IMR-90 (cell line): Measurements from ENCODE around the gene USP40. TPM values are rescaled to one million over a fixed set of nuclear protein-coding genes. Genes with fewer than 3 reads are reported as not detected.

Source experiments
- ATAC-seq: fragments of 200-7000 bp; cut with Tn5 transposase; 2 replicates; pipeline ENCODE4 v1.9.1; 2020; ENCODE audit warnings: low read depth, mild to moderate bottlenecking, moderate library complexity
- BruUV-seq: library from RNA; stranded (reverse); fragments of 400-500 nt; replicated peaks from 2 replicates; lab custom pipeline; 2021; lab: Mats Ljungman, UMichigan
- CTCF ChIA-PET: fragments of 300-600 bp; formaldehyde crosslinking; extraction: SDS; loops from one replicate; lab custom pipeline; 2021; ENCODE audit warnings: antibody characterized with exemption; lab: Yijun Ruan, JAX
- POLR2A ChIA-PET: fragments of 300-600 bp; sonication (Branson Sonifier 250); formaldehyde crosslinking; loops from one replicate; lab custom pipeline; 2022; ENCODE audit warnings: antibody characterized with exemption; ENCODE audit not compliant: unreplicated experiment; lab: Charles Lee
- DNase-seq: peaks from one replicate; pipeline ENCODE4 v3.0.0; 2013
- H2AFZ ChIP-seq: replicated peaks from 2 replicates; pipeline ENCODE3; 2013; ENCODE audit warnings: low read length, mild to moderate bottlenecking; ENCODE audit not compliant: poor library complexity
- H2AK5ac ChIP-seq: 2 replicates; pipeline ENCODE4 v1.6.1; 2013; ENCODE audit warnings: low read depth, low read length, inconsistent platforms
- H2AK9ac ChIP-seq: replicated peaks from 2 replicates; pipeline ENCODE3; 2013; ENCODE audit warnings: mild to moderate bottlenecking, low read depth, low read length, moderate library complexity; ENCODE audit not compliant: poor library complexity
- H2BK120ac ChIP-seq: 2 replicates; pipeline ENCODE4 v1.6.1; 2013; ENCODE audit warnings: low read depth, low read length, inconsistent platforms
- H2BK15ac ChIP-seq: 3 replicates; pipeline ENCODE4 v1.6.1; 2013; ENCODE audit warnings: low read depth, low read length, inconsistent platforms
- H2BK20ac ChIP-seq: 2 replicates; pipeline ENCODE4 v1.6.1; 2013; ENCODE audit warnings: low read depth, mild to moderate bottlenecking, inconsistent platforms, low read length, moderate library complexity
- H2BK5ac ChIP-seq: 2 replicates; pipeline ENCODE4 v1.6.1; 2013; ENCODE audit warnings: mild to moderate bottlenecking, low read depth, low read length, inconsistent platforms; ENCODE audit not compliant: poor library complexity, severe bottlenecking
- H3K14ac ChIP-seq: replicated peaks from 2 replicates; pipeline ENCODE4 v1.6.1; 2013; ENCODE audit warnings: low read depth, low read length, inconsistent platforms
- H3K18ac ChIP-seq: 2 replicates; pipeline ENCODE4 v1.6.1; 2013; ENCODE audit warnings: low read depth, low read length, control low read depth
- H3K23ac ChIP-seq: 2 replicates; pipeline ENCODE4 v1.6.1; 2013; ENCODE audit warnings: low read depth, low read length, inconsistent platforms
- H3K27ac ChIP-seq: 2 replicates; pipeline ENCODE4 v1.5.1; 2013; ENCODE audit warnings: mild to moderate bottlenecking, control low read depth, low read length; ENCODE audit not compliant: insufficient read depth
- H3K27me3 ChIP-seq: 2 replicates; pipeline ENCODE4 v1.6.1; 2013; ENCODE audit warnings: low read length; ENCODE audit not compliant: control insufficient read depth, insufficient read depth
- H3K36me3 ChIP-seq: 2 replicates; pipeline ENCODE4 v1.6.1; 2013; ENCODE audit warnings: low read length, mixed read lengths; ENCODE audit not compliant: control insufficient read depth, insufficient read depth
- H3K4ac ChIP-seq: 2 replicates; pipeline ENCODE4 v1.6.1; 2013; ENCODE audit warnings: low read depth, low read length, inconsistent platforms
- H3K4me1 ChIP-seq: 2 replicates; pipeline ENCODE4 v1.6.1; 2013; ENCODE audit warnings: low read length, mixed read lengths; ENCODE audit not compliant: control insufficient read depth, insufficient read depth
- H3K4me2 ChIP-seq: 2 replicates; pipeline ENCODE4 v1.6.1; 2013; ENCODE audit warnings: low read depth, mild to moderate bottlenecking, control low read depth, low read length, moderate library complexity
- H3K4me3 ChIP-seq: 2 replicates; pipeline ENCODE4 v1.5.1; 2013; ENCODE audit warnings: low read depth, mild to moderate bottlenecking, control low read depth, low read length, moderate library complexity; ENCODE audit not compliant: insufficient read depth
- H3K56ac ChIP-seq: 2 replicates; pipeline ENCODE4 v1.6.1; 2013; ENCODE audit warnings: low read length, inconsistent platforms; ENCODE audit not compliant: insufficient read depth; ENCODE audit errors: extremely low read depth
- H3K79me1 ChIP-seq, 2 experiments: 2 replicates each; pipeline ENCODE4 v1.6.1; 2013; ENCODE audit warnings: low read length in 2 of 2, inconsistent platforms in 1 of 2, low read depth in 1 of 2
- H3K9ac ChIP-seq: 2 replicates; pipeline ENCODE4 v1.6.1; 2013; ENCODE audit warnings: low read depth, low read length, control low read depth
- H3K9me1 ChIP-seq: 2 replicates; pipeline ENCODE4 v1.6.1; 2013; ENCODE audit warnings: low read length, inconsistent platforms; ENCODE audit not compliant: insufficient read depth
- H3K9me3 ChIP-seq: 2 replicates; pipeline ENCODE4 v1.6.1; 2013; ENCODE audit warnings: low read length; ENCODE audit not compliant: control insufficient read depth, insufficient read depth
- H4K20me1 ChIP-seq: 2 replicates; pipeline ENCODE4 v1.6.1; 2013; ENCODE audit warnings: low read length, inconsistent platforms; ENCODE audit not compliant: insufficient read depth
- H4K5ac ChIP-seq: 2 replicates; pipeline ENCODE4 v1.6.1; 2013; ENCODE audit warnings: mild to moderate bottlenecking, low read depth, low read length, control low read depth
- H4K8ac ChIP-seq, 2 experiments: 2 replicates each; pipeline ENCODE4 v1.6.1; 2013; ENCODE audit warnings: low read depth in 2 of 2, low read length in 2 of 2, control low read depth in 1 of 2, inconsistent platforms in 1 of 2
- H4K91ac ChIP-seq: 2 replicates; pipeline ENCODE4 v1.6.1; 2013; ENCODE audit warnings: low read depth, low read length, inconsistent platforms; ENCODE audit not compliant: insufficient read depth
- CTCF ChIP-seq: conservative IDR thresholded peaks from 2 replicates; pipeline ENCODE4 v1.5.1; 2012; ENCODE audit warnings: mild to moderate bottlenecking, low read depth, low read length, improper control_type of control experiment
- MAZ ChIP-seq: IDR thresholded peaks from 2 replicates; pipeline ENCODE4 v1.6.1; 2012; ENCODE audit warnings: low read depth, mild to moderate bottlenecking, low read length, improper control_type of control experiment, moderate library complexity, borderline replicate concordance
- MXI1 ChIP-seq: IDR thresholded peaks from 2 replicates; pipeline ENCODE4 v1.6.1; 2012; ENCODE audit warnings: low read depth, mild to moderate bottlenecking, low read length, moderate library complexity, borderline replicate concordance
- WGBS, 2 experiments: methylation state at CpG; one replicate each; pipeline versions ENCODE4 v1.1.5 to v1.1.7; 2013; ENCODE audit warnings: missing lambda C conversion rate in 2 of 2; ENCODE audit not compliant: insufficient read length in 1 of 2; ENCODE audit errors: extremely low coverage in 2 of 2; 5-methylcytosine and 5-hydroxymethylcytosine counted together
- dilution Hi-C: fragments of 300-500 bp; cut with HindIII; formaldehyde crosslinking; loops from one replicate; pipeline ENCODE4 v1.14.3; 2018; ENCODE audit warnings: low sequenced_read_pairs; ENCODE audit not compliant: unreplicated experiment
- in situ Hi-C: fragments of 300-500 bp; cut with MboI; formaldehyde crosslinking; loops from 3 replicates; pipeline ENCODE4 v1.14.3; 2019; ENCODE audit warnings: low sequenced_read_pairs, inconsistent platforms, mixed read lengths
- intact Hi-C: fragments of 100-400 bp; cut with micrococcal nuclease; formaldehyde crosslinking; loops from 2 replicates; pipeline ENCODE4 v1.10.0; 2022
- polyA plus RNA-seq, 3 experiments: library from polyadenylated mRNA; depleted of rRNA; stranded (reverse); fragments of >200 nt; gene quantifications; 2 replicates each; pipeline ENCODE4 v1.2.3, GENCODE V29; 2012; ENCODE audit warnings: low replicate concordance in 1 of 3
- total RNA-seq: library from RNA; depleted of rRNA; stranded (reverse); fragments of >200 nt; gene quantifications from 2 replicates; pipeline ENCODE4 v1.2.3, GENCODE V29; 2012

The USP40 gene
- total and polyA plus RNA-seq, 2 of the 4 experiments (the other 2 are of a cell fraction) = 30.1 to 30.8 TPM

DNA sequence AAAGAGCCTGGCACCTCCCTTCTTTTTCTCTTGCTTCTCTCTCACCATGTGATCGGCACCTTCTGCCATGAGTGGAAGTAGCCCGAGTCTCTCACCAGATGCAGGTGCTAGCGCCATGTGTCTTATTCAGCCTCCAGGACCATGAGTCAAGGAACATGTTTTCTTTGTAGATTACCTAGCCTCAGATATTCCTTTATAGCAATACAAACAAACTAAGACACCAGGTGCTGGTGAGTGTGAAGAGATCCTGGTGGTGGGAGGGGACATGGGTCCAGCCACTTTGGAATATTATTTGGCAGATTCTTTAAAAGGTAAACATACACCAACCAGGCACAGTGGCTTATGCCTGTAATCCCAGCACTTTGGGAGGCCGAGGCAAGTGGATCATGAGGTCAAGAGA is 5.9 kb upstream of the USP40 start:
- TF ChIP-seq MAZ = no peak
- no peak for TF ChIP-seq MXI1
- no peak for TF ChIP-seq CTCF
- Histone ChIP-seq H3K9ac (no peak overlapping the region), H3K4me3 (no peak overlapping the region), H2BK20ac (no peak overlapping the region), H2AK5ac (no peak overlapping the region), H3K27me3 (peaks cover 3% of the 10 kb centered on the region; the same call in 1 of the 2 replicates), H3K14ac (no peak overlapping the region), H3K56ac (no peak overlapping the region), H3K9me1 (no peaks in the 10 kb centered on the region), H4K20me1 (no peaks in the 10 kb centered on the region), H2AK9ac (no peak overlapping the region), H3K4ac (no peak overlapping the region), H4K5ac (no peak overlapping the region), H4K8ac (no peak overlapping the region), H3K23ac (no peak overlapping the region), H3K18ac (no peak overlapping the region), H2BK15ac (no peak overlapping the region), H3K4me2 (no peak overlapping the region), H3K36me3 (no peaks in the 10 kb centered on the region), H4K91ac (no peak overlapping the region), H2BK5ac (no peak overlapping the region), H3K79me1 (no peaks in the 10 kb centered on the region), H3K9me3 (no peaks in the 10 kb centered on the region), H3K4me1 (no peaks in the 10 kb centered on the region), H2AFZ (no peak overlapping the region), H2BK120ac (no peak overlapping the region), H3K27ac (no peak overlapping the region)
- BruUV-seq = no TSS peak
- DNase-seq (no peak), ATAC-seq (no peak)
- intact Hi-C loops = no loop called here
- dilution Hi-C loops = no loop called here
- no CpG with 5 or more reads among the region's 4 CpGs for WGBS, 2 experiments
- CTCF ChIA-PET = no interaction called here
- POLR2A ChIA-PET = no interaction called here
- in situ Hi-C loops = no loop called here
